HG02840 (cell line): Measurements from ENCODE around the gene AUTS2.

Experiments
- ATAC-seq: cut with Tn5 transposase; IDR thresholded peaks from one replicate; pipeline ENCODE4 v1.9.1; 2021; ENCODE audit warnings: mild to moderate bottlenecking, moderate library complexity, moderate number of reproducible peaks; ENCODE audit not compliant: unreplicated experiment, low FRiP score

The AUTS2 gene

GRCh38 chr7:70182521-70182920 is 584.2 kb downstream of the AUTS2 start:
- no peak for ATAC-seq

- ATAC-seq = no peak
Measured at GRCh38 chr7:70183278-70183677, 585.0 kb downstream of the AUTS2 start.

- ATAC-seq = no peak
Measured at GRCh38 chr7:70188901-70189650, 590.8 kb downstream of the AUTS2 start.

- no peak for ATAC-seq
Measured at GRCh38 chr7:70189776-70190175, 591.5 kb downstream of the AUTS2 start.

GRCh38 chr7:70190281-70190680 is 592.0 kb downstream of the AUTS2 start:
- no peak for ATAC-seq

- ATAC-seq = no peak
Measured at GRCh38 chr7:70193514-70193913, 595.2 kb downstream of the AUTS2 start.

- ATAC-seq = no peak
Measured at GRCh38 chr7:70208236-70209063, 610.2 kb downstream of the AUTS2 start.

GRCh38 chr7:70210200-70210935 is 612.1 kb downstream of the AUTS2 start:
- ATAC-seq = no peak

GRCh38 chr7:70210936-70211310 is 612.6 kb downstream of the AUTS2 start:
- no peak for ATAC-seq

GRCh38 chr7:70212281-70212680 is 614.0 kb downstream of the AUTS2 start:
- ATAC-seq = no peak

GRCh38 chr7:70214071-70214470 is 615.8 kb downstream of the AUTS2 start:
- ATAC-seq = no peak

- no peak for ATAC-seq
Measured at GRCh38 chr7:70215491-70215890, 617.2 kb downstream of the AUTS2 start.

- ATAC-seq = no peak
Measured at GRCh38 chr7:70217571-70217970, 619.3 kb downstream of the AUTS2 start.

GRCh38 chr7:70218006-70218405 is 619.7 kb downstream of the AUTS2 start:
- no peak for ATAC-seq

- ATAC-seq = no peak
Measured at GRCh38 chr7:70219061-70219460, 620.8 kb downstream of the AUTS2 start.

GRCh38 chr7:70229242-70229641 is 631.0 kb downstream of the AUTS2 start:
- no peak for ATAC-seq

GRCh38 chr7:70230761-70231160 is 632.5 kb downstream of the AUTS2 start:
- ATAC-seq = no peak

- ATAC-seq = no peak
Measured at GRCh38 chr7:70233776-70234175, 635.5 kb downstream of the AUTS2 start.

GRCh38 chr7:70237256-70237655 is 639.0 kb downstream of the AUTS2 start:
- no peak for ATAC-seq

- ATAC-seq = peak; percentile 99
Measured at GRCh38 chr7:70237831-70238575, 639.7 kb downstream of the AUTS2 start.
